Fibroblast of mammary gland (primary cell): ENCODE data around the gene MAP3K4.

Experiments
- DNase-seq: peaks from one replicate; pipeline ENCODE4 v3.0.0-alpha.2; 2010; ENCODE audit warnings: low read depth
- H3K4me3 ChIP-seq: 2 replicates; pipeline ENCODE4 v1.5.1; 2011; ENCODE audit warnings: low read depth, mild to moderate bottlenecking, low read length, moderate library complexity; ENCODE audit not compliant: control insufficient read depth
- TF ChIP-seq, protein P1 (sequence below): conservative IDR thresholded peaks from 2 replicates; pipeline ENCODE4 v1.5.1; 2011; ENCODE audit warnings: low read depth, low read length, inconsistent platforms; ENCODE audit not compliant: control insufficient read depth, insufficient read depth

The MAP3K4 gene

DNA sequence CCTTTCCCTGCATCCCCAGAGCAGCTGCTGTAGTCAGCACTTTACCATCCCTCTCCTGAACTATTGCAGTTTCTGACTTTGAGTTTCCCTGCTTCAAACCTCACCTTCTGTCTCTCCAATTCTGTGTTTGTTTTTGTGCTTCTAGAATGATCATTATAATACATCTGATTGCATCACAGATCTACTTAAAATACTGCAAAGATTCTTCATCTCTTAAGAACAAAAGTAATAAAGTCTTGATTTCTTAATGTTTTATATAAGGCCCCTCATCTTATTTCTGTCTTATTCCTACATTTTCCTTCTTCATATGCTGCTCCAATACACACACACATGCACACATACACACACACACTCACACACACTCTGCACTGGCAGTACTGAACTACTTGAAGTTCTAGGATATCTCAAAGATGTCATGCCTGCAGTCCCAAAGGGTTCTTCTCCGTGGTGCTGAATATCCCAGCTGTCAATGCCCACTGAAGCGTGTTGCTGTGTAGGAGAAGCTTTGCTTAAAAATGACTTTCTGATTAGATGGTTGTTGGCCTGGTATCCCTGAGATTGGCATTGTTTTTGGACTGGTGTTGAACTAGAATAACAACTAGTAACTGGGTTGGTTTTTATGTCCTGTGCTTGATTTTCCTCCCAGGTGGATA is 97.2 kb downstream of the MAP3K4 start:
- no peak overlapping the region for H3K4me3 ChIP-seq
- DNase-seq, result no peak
- TF ChIP-seq, protein P1, sequence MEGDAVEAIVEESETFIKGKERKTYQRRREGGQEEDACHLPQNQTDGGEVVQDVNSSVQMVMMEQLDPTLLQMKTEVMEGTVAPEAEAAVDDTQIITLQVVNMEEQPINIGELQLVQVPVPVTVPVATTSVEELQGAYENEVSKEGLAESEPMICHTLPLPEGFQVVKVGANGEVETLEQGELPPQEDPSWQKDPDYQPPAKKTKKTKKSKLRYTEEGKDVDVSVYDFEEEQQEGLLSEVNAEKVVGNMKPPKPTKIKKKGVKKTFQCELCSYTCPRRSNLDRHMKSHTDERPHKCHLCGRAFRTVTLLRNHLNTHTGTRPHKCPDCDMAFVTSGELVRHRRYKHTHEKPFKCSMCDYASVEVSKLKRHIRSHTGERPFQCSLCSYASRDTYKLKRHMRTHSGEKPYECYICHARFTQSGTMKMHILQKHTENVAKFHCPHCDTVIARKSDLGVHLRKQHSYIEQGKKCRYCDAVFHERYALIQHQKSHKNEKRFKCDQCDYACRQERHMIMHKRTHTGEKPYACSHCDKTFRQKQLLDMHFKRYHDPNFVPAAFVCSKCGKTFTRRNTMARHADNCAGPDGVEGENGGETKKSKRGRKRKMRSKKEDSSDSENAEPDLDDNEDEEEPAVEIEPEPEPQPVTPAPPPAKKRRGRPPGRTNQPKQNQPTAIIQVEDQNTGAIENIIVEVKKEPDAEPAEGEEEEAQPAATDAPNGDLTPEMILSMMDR, result no peak

DNA sequence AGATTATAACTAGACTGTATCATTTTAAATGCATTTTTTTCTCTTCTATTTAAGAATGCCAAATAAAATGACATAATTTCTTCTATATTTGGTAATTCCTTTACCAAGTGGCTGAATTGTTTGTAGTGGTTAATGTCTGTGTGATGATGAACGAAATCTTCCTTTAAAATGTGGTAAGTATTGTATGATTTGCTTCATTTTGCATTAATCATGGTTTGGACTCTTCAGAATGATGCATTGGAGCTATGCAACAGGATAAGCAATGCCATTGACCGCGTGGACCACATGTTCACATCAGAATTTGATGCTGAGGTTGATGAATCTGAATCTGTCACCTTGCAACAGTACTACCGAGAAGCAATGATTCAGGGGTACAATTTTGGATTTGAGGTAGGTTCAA is 99.6 kb downstream of the MAP3K4 start:
- TF ChIP-seq, protein P1, result no peak
- no peak for DNase-seq
- H3K4me3 ChIP-seq, result no peak overlapping the region

DNA sequence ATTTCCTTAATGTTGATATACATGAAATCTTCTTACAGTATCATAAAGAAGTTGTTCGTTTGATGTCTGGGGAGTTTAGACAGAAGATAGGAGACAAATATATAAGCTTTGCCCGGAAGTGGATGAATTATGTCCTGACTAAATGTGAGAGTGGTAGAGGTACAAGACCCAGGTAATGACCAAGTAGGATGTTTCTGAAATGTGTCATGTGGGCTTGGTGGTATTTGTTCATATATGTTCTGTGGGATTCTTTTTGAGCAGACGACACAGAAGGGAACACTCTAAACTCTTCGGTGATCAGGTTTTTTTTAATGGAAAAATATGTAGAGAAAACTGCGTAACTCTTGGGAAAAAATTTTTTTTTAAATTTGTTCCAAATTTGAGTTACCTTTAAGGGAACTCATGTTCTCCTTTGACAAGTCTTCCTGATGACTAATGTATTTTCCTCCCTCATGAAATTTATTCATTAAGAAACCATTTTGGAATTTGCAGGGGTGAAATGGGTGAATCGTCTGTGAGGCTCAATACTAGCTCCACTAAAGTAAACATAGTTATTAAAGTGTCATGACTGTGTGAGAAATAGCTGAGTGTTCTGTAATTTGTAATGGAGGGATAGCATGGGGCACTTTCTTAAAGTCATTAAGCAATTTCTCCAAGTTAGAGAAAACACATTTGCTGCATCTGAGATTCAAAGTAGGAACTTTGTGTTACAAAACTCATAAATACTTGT is 100.6 kb downstream of the MAP3K4 start:
- H3K4me3 ChIP-seq, result no peak overlapping the region
- peak; percentile 71 for DNase-seq
- TF ChIP-seq, protein P1, result no peak

DNA sequence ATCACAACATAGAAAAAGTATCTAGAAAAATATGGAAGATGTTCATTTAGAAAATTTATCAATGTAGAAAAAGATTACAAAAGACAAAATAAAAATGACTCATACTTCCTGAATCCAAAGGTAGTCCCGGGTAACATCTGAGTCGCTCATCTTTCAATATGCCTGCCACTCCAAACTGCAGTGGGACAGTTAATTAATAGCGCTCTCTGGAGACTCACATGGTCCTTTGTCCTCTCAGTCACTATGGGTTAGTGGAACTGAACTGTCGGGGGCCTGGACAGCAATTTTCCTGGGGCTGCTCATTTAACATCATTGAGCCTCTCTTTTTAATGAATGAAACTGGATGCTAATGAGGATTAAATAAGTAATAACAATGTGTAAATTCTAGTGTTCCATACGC is 103.4 kb downstream of the MAP3K4 start:
- DNase-seq, result no peak
- H3K4me3 ChIP-seq, result no peak overlapping the region
- TF ChIP-seq, protein P1, result no peak

DNA sequence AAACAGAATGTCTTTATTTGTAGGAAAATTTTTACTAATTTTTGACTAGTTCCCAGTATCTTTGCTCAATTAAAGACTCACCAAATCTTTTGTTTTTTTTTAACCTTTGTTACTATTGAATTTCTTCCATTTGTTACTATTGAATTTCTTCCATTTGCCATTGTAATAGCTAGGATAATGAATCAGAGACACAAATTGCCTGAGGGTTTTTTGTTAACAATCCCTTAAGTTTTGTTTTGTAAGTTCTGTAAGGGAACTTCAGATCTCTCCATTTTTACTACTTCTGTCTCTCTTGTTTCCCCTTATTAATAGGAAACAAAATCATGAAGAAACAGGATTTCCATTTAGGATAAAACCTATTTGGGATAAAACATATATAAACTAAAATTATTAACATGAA is 104.3 kb downstream of the MAP3K4 start:
- TF ChIP-seq, protein P1, result no peak
- H3K4me3 ChIP-seq, result no peak overlapping the region
- DNase-seq, result no peak

DNA sequence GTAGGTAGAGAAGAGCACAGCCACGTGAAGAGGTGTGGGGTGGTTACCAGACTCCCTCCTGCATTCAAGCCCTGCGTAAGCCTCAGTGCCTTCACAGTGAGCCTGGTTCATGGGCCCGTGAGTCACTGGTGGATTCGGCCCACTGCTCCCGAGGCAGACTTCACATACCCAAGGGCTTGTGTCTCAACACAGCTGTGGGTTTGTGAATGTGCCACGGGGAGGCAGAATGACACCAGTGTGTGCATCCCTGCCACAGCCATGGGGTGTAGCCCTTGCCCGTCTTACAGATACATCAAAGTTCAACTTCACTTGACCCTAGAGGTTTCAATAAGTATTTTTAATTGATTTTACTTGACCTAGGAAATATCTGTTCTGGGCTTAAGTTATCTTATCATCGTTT is 108.5 kb downstream of the MAP3K4 start:
- no peak for DNase-seq
- no peak overlapping the region for H3K4me3 ChIP-seq
- TF ChIP-seq, protein P1, result no peak

DNA sequence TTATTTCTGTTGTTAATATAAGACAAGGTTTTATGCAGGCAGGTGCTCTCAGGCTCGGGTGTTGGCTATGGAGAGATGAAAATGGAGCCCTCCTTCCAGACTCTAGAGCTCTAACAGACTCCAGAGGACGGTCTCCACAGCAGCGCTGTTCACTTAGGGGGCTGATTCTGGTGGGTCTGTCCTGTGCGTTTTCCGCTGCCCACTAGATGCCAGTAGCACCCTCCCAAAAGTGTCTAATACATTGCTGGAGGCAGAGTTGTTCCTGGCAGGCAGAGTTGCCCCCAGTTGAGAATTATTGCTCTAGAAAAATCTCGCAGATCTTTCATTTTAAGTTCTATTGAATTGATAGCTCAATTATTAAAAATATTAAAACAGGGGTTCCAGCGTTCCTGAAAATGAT is 109.9 kb downstream of the MAP3K4 start:
- TF ChIP-seq, protein P1, result peak; percentile 17
- no peak overlapping the region for H3K4me3 ChIP-seq
- DNase-seq, result no peak
